UCSD-AML1 (cell line): Measurements from ENCODE around the gene WNT3.

ENCODE experiments used
- DNase-seq: peaks from one replicate; lab custom pipeline; 2025; ENCODE audit not compliant: unreplicated experiment; lab: John Stamatoyannopoulos, UW

WNT3 gene

GRCh38 chr17:46836500-46836899, 18.0 kb upstream of the WNT3 start:
- no peak for DNase-seq

GRCh38 chr17:46834846-46835245, 16.4 kb upstream of the WNT3 start:
- no peak for DNase-seq

- DNase-seq: no peak
These were observed 15.3 kb upstream of the WNT3 start for GRCh38 chr17:46833840-46834208.

- no peak for DNase-seq
These were observed 14.7 kb upstream of the WNT3 start for GRCh38 chr17:46832945-46833839.

- no peak for DNase-seq
These were observed 13.9 kb upstream of the WNT3 start for GRCh38 chr17:46832331-46832821.

GRCh38 chr17:46831573-46832330, 13.3 kb upstream of the WNT3 start:
- DNase-seq: no peak

- no peak for DNase-seq
These were observed 8.8 kb upstream of the WNT3 start for GRCh38 chr17:46827274-46827673.

- DNase-seq: no peak
These were observed 7.6 kb upstream of the WNT3 start for GRCh38 chr17:46826116-46826515.

- no peak for DNase-seq
These were observed 5.2 kb upstream of the WNT3 start for GRCh38 chr17:46823657-46824056.

GRCh38 chr17:46822388-46822921, 4.0 kb upstream of the WNT3 start:
- peak; percentile 61 for DNase-seq

- DNase-seq: no peak
These were observed 3.2 kb upstream of the WNT3 start for GRCh38 chr17:46821482-46822387.

- DNase-seq: no peak
These were observed 2.3 kb upstream of the WNT3 start for GRCh38 chr17:46820592-46821450.

- no peak for DNase-seq
These were observed 1.4 kb upstream of the WNT3 start for GRCh38 chr17:46819906-46820351.

- peak; percentile 32 for DNase-seq
These were observed 702 bp upstream of the WNT3 start for GRCh38 chr17:46818929-46819859.

- DNase-seq: no peak
These were observed 637 bp downstream of the WNT3 start for GRCh38 chr17:46817901-46818209.

- DNase-seq: no peak
These were observed 1.2 kb downstream of the WNT3 start for GRCh38 chr17:46817151-46817900.

- no peak for DNase-seq
These were observed 2.8 kb downstream of the WNT3 start for GRCh38 chr17:46815474-46816353.
